GM21723 (cell line): ENCODE results near the gene AOAH.
"Not testable (repeated sequence)": the region's sequence is repeated elsewhere in the genome, so short reads cannot be mapped to it uniquely, and the experiment has no call there.

Source experiments
- ATAC-seq: cut with Tn5 transposase; IDR thresholded peaks from one replicate; pipeline ENCODE4 v1.9.1; 2021; ENCODE audit warnings: mild to moderate bottlenecking, moderate library complexity; ENCODE audit not compliant: unreplicated experiment

AOAH gene

GRCh38 chr7:36739351-36739750 is 15.1 kb upstream of the AOAH start:
- no peak for ATAC-seq

GRCh38 chr7:36736899-36737211 is 12.6 kb upstream of the AOAH start:
- peak; percentile 97 for ATAC-seq

- no peak for ATAC-seq
Measured at GRCh38 chr7:36736090-36736898, 12.0 kb upstream of the AOAH start.

GRCh38 chr7:36735172-36735571 is 10.9 kb upstream of the AOAH start:
- no peak for ATAC-seq

- ATAC-seq: no peak
Measured at GRCh38 chr7:36734731-36735130, 10.4 kb upstream of the AOAH start.

- no peak for ATAC-seq
Measured at GRCh38 chr7:36733411-36733810, 9.1 kb upstream of the AOAH start.

- no peak for ATAC-seq
Measured at GRCh38 chr7:36732806-36733205, 8.5 kb upstream of the AOAH start.

- ATAC-seq: no peak
Measured at GRCh38 chr7:36730046-36730445, 5.8 kb upstream of the AOAH start.

GRCh38 chr7:36728143-36728542 is 3.8 kb upstream of the AOAH start:
- ATAC-seq: no peak

- ATAC-seq: no peak
Measured at GRCh38 chr7:36726806-36727503, 2.7 kb upstream of the AOAH start.

GRCh38 chr7:36726311-36726710 is 2.0 kb upstream of the AOAH start:
- ATAC-seq: no peak

GRCh38 chr7:36724996-36725395 is 702 bp upstream of the AOAH start:
- ATAC-seq: no peak

GRCh38 chr7:36723291-36723690 is 1.0 kb downstream of the AOAH start:
- no peak for ATAC-seq

- no peak for ATAC-seq
Measured at GRCh38 chr7:36719083-36719632, 5.1 kb downstream of the AOAH start.

GRCh38 chr7:36717586-36717985 is 6.7 kb downstream of the AOAH start:
- ATAC-seq: no peak

GRCh38 chr7:36716802-36717201 is 7.5 kb downstream of the AOAH start:
- ATAC-seq: not testable (repeated sequence)

- no peak for ATAC-seq
Measured at GRCh38 chr7:36712015-36712414, 12.3 kb downstream of the AOAH start.

- ATAC-seq: no peak
Measured at GRCh38 chr7:36711256-36711655, 13.0 kb downstream of the AOAH start.

- no peak for ATAC-seq
Measured at GRCh38 chr7:36710186-36710791, 14.0 kb downstream of the AOAH start.

- no peak for ATAC-seq
Measured at GRCh38 chr7:36708767-36709166, 15.5 kb downstream of the AOAH start.

GRCh38 chr7:36707898-36708297 is 16.4 kb downstream of the AOAH start:
- no peak for ATAC-seq

GRCh38 chr7:36707465-36707864 is 16.8 kb downstream of the AOAH start:
- no peak for ATAC-seq
